HG03378 (cell line): Measurements from ENCODE around the gene ALDOC.
"Not testable (repeated sequence)": the region's sequence is repeated elsewhere in the genome, so short reads cannot be mapped to it uniquely, and the experiment has no call there.

Experiments
- ATAC-seq: cut with Tn5 transposase; IDR thresholded peaks from one replicate; pipeline ENCODE4 v1.9.1; 2021; ENCODE audit warnings: mild to moderate bottlenecking, moderate library complexity; ENCODE audit not compliant: unreplicated experiment

Gene ALDOC

GRCh38 chr17:28576758-28577465, at the start of gene ALDOC:
Gene ALDOC (minus strand): TSS chr17:28576895. CDS start chr17:28575532, 1,363 bp downstream.
- ATAC-seq: peak; percentile 64

GRCh38 chr17:28624148-28624547, 47.5 kb upstream of the ALDOC start:
- ATAC-seq: no peak

DNA sequence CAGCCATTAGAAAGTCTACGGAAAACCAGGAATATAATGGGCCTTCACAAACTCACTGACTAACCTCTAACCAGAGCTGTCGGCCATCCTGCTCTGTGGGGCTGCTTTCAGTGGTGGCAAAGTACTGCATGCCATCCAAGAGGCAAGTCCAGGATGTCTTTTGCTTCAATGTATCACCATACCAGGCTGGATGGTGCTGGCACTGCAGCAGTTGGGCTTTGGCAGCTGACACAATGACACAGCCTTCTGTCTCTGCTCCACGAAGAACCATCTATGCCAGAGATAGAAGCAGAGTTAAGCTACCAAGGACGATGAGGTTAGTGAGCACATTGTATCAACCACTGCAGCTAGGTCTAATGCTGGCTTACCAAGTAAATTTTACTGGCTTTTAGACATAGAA, 47.0 kb upstream of the ALDOC start:
- no peak for ATAC-seq

DNA sequence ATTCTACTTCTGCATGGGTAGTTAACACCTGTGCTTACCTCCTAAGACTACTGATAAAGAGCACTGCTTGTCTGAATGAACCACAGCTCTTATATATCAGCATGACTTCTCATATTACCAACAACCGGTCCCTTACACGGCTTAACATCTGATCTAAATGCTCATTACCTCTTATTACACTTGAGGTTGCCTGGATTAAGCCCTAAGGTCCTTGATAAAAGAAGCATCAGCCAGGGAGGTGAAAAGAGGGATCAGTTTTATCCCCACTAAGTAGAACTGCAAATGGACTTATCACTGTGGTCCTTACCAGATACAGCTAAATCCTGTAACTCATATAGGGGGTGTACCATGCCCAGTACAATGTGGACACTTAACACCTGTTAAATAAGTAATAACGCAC, 45.5 kb upstream of the ALDOC start:
- no peak for ATAC-seq

GRCh38 chr17:28620010-28620409, 43.3 kb upstream of the ALDOC start:
- no peak for ATAC-seq

DNA sequence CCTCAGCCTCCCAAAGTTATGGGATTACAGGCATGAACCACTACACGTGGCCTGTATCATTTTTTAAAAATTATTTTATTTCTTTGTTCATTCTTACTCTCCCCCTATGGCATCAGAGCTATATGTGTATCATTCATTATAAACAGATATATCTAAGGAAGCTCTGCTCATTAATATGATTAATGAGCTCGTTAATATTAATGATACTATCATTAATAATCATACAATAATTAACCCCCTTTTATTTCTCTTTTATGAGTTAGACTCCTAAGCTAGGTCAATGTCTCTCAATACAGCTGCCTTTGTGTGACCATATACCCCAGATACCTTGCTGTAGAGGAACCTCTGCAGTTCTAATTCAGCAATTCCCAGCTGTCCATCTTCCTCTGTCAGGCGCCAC, 41.8 kb upstream of the ALDOC start:
- ATAC-seq: no peak

DNA sequence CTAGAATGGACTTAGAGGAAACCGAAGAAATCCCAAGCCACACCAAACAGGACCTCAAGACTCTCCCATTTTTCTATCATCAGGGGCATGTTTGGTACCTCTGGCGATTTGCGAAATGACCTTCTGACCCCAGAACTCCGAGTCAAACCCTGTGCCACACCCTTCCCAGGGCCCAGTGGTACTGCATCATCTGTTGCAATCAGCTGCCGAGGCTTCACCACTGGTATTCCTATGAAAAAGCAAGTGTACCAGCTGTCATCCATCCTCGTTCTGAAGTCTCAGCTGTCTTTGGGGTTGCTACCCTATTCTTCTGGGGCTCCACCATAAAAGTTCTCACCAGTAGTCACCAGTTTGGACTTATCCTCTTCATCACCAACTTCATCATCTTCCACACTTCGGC, 39.6 kb upstream of the ALDOC start:
- no peak for ATAC-seq

DNA sequence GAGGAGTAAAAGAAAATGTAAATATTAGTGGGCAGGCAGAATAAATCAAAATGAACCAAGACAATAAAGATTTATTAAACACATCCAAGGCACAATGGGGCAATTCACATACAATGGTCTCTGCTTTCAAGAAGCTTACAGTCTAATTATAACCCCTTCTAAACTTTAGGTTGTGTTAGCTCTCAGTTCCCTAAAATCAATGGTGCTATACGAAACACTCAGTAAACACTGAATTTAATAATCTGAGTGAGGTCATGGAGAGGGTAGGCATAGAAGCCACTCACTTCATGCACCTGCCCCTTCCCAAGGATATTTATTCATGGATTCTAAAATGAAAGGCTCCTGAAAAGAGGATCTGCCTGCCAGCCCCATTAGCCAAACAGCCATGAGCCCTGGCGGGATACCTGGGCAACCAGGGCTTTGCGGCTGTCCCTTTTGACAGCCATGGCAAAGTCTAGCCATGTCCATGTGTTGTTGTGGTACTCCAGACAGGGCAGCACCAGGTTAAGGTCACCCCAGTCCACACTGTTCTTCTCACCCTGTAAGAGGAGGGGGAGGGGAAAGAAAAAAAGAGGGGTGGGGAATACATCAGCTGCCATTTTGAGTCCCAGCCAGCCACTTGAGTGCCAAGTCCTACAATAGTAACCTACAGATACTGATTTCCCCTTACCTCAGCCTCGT, 38.7 kb upstream of the ALDOC start:
- ATAC-seq: no peak

GRCh38 chr17:28613931-28614381, 37.3 kb upstream of the ALDOC start, which contains the start of gene RSKR:
Gene RSKR (minus strand): TSS chr17:28614185. CDS start chr17:28614161, 24 bp downstream.
- ATAC-seq: no peak

GRCh38 chr17:28612936-28613872, 36.5 kb upstream of the ALDOC start:
- no peak for ATAC-seq

DNA sequence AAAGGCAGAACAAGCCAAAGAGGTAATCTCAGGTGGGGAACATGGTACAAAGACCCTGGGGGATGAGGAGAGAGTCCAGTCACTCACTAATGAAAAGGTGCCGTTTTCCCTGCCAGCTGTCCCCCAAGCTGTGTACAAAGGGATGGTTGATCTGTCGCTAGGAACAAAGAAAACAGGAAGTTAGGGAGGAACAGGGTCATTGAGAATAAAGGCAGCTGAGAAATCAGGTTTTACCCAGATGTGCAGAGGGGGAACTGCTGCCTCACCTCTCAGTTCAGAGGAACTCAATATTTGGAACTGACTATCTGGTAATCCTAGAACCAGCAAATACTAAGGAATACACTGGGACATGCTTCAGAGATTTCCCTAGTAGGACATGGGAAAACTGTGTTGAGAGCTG, 35.8 kb upstream of the ALDOC start:
- ATAC-seq: no peak

DNA sequence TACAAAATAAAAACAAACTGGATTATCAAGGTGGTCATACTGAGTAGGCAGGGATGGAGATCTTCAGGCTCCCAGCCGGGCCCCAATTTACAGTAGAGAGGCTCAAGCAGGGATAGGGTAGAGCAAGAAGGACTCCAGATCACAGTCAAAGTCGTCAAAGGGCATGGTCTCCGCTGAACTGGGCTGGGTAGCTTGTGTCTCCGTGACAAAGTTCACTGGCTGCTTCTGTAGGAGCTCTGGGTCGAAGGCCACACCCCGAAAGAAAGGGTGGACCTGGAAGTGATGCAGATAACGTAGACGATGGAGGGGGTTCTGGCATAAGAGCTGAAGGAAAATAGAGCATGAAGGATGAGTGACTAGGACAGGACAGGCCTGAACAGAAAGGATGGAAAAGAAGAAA, 33.7 kb upstream of the ALDOC start:
- no peak for ATAC-seq

DNA sequence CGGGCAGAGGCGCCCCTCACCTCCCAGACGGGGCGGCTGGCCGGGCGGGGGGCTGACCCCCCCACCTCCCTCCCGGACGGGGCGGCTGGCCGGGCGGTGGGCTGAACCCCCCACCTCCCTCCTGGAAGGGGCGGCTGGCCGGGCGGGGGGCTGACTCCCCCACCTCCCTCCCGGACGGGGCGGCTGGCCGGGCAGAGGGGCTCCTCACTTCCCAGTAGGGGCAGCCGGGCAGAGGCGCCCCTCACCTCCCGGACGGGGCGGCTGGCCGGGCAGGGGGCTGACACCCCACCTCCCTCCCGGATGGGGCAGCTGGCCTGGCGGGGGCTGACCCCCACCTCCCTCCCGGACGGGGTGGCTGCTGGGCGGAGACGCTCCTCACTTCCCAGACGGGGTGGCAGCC, 27.3 kb upstream of the ALDOC start:
- not testable (repeated sequence) for ATAC-seq

- ATAC-seq: peak; percentile 53
Measured at GRCh38 chr17:28599311-28600184, 22.9 kb upstream of the ALDOC start.

DNA sequence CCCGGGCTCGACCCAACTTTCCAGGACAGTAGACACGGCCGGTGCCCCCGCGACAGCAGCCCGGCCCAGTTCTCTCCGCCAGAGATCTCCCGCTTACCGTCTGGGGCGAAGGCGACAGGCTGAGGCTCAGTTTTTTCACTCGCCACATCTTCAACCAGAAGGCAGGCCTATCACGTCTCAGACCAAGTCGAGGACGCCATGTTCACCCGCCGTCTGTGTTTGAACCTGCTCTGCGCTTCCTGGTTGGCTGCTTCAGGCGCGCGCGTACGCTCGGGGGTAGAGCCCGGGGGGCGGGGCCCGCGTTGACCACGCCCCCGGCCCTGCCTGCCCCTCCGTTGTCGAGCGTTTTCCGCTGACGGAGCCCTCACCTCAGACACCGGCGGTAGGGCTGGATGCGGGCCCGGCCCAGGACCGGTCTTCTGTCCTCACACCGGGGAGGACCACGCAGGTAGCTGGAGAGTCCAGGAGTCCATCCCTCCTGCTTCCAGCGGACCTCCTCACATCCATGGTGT, 22.2 kb upstream of the ALDOC start, which contains the start of gene SPAG5:
Gene SPAG5, minus strand, starts transcription at position 227 of the 512 bp plus-strand sequence. Its CDS starts 79 bp downstream, at position 148.
- peak; percentile 57 for ATAC-seq

GRCh38 chr17:28598389-28598788, 21.7 kb upstream of the ALDOC start:
- no peak for ATAC-seq

- ATAC-seq: no peak
Measured at GRCh38 chr17:28597606-28598383, 21.1 kb upstream of the ALDOC start.

DNA sequence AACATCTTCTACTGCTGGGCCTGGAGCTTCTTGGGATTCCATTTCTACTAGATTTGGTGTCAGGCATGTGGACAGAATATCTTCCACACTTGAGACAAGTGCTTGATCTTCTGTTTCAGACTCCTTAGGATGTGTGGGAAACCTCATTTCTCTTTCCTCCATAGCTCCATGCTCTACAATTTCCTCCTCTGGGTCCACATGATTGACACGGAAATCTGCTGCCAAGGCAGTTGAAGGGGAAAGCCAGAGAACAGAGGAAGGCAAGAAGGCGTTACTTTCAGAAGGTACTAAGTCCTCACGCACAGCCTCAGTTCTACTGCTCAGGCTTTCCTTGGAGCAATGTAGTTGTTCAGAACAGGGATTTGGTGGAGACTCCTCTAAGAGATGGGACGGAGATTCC, 15.6 kb upstream of the ALDOC start:
- ATAC-seq: no peak

DNA sequence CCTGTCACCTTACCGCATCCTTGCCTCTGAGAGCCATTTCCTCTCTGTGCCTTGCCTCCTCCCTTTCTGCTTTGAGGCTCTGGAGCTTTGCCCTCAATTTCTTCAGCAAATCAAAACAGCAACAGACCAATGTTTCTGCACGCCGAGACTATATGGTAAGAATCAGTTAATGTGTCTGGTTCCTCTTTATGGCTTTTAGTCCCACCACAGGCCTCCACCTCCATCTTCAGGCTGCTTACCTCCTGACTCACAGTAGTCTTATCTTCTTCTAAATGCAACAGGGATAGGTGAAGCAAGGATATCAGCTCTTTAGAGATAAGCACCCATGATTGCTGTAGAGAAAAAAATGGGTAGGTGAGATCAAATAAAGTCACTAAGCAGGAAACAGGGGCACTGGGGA, 9.2 kb upstream of the ALDOC start:
- no peak for ATAC-seq
